Activated CD4-positive, alpha-beta T cell treated with anti-CD3 and anti-CD28 coated beads, Interleukin-2, Interleukin-4, amounts not matched to agents 100 ng/mL and 50 ng/mL, durations not matched to agents 16 hours and 8 hours (primary cell): ENCODE data around the gene TMEM88.
"Not testable (repeated sequence)": the region's sequence is repeated elsewhere in the genome, so short reads cannot be mapped to it uniquely, and the experiment has no call there.

Experiments
- DNase-seq: peaks from one replicate; pipeline ENCODE4 v3.0.0-alpha.2; 2020; ENCODE audit warnings: low spot score

The TMEM88 gene

DNA sequence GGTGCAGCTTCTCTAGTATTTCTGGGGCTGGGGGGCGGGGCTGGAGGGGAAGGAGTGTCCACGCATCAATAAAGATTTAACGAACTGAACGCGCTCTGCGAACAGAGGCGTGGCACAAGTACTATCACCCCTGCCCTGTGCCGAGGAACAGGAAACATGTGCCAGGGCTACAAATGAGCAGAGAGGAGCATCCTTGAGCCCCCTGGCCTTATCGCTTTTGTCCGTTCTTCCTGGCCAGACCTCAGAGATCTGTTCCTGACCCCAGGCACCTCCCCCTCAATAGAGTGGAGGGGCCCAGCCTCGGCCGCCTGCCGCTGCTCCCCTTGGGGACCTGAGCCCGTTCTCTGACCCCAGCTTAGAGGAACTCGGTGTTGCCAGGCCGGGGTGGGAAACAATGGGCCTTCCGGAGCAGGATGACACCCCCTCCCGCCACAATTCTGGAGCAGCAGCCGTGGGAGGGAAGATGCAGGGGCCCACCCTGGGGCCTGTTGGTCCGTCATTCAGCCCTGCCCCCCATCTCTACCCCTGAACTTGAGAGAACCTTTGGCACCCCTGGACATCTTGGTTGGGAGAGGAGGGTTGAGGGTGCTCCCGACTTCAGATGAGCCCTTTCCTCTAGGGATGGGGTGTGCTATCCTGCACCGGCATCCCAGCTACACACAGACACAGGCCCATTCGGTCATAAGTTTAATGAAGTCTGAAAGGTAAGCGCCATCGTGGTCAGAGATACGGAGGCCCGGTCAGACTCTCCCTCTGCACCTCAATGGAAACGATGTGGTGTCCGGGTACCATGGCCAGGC is 1.3 kb downstream of the TMEM88 start:
- DNase-seq: no peak

DNA sequence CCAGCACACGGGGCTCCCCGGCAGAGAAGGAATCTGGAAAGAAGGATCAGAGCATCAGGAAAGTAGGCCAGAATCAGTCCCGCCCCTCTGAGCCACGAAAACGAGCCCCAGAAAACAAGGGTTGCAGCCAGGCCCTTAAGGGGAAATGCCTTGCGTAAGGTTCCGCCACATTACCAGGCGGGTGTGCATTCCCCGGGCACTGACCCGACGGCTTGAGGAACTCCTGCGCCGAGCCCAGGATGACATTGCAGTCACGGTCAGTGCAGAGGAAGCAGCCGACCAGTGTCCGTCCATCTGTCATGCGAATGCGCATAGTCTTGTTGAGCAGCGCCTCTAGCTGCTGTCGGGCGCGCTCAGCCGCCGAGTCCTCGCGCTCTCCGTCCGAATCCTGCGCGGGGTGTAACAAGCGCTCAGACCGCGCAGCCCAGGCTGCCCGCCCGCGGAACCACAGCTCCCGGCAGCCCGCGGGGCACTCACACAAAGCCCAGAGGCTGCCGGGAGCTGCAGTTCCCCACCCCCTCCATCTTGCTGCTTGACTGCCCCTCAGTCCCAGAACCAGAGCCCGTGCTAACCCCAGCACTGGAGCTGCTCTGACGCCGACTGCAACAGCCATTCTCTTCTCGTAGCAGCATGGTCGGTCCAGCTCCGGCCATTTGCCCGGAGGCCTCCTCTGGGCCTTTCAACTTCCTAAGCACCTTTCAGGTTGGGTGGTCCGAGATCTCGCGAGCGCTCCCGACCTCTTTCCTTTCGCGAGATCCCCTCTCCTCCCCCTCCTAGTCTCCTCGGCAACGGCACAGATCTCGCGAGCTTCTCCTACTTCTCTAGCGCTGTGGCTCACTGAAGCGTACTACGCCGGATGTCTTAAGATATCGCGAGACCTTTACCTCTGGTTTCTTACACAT is 2.2 kb downstream of the TMEM88 start, which contains the start of gene NAA38:
Gene NAA38, minus strand, starts transcription at position 749 of the 902 bp plus-strand sequence. Its CDS starts 96 bp downstream, at position 653.
- DNase-seq: peak; percentile 97

GRCh38 chr17:7857713-7858521 is 3.1 kb downstream of the TMEM88 start, which contains the start of gene CYB5D1:
Gene CYB5D1, plus strand, starts transcription at chr17:7858003. Its CDS starts 132 bp downstream, at chr17:7858135.
- DNase-seq: peak; percentile 91

DNA sequence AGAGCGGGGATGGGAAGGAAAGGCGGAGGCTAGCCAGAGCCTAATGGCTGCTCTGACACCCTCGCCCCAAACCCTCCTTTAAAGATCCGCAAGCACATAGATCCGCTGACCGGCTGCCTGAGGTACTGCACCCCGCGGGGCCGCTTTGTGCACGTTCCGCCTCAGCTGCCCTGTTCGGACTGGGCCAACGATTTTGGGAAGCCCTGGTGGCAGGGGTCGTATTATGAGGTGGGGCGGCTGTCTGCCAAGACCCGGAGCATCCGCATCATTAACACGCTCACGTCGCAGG is 3.6 kb downstream of the TMEM88 start:
- no peak for DNase-seq

DNA sequence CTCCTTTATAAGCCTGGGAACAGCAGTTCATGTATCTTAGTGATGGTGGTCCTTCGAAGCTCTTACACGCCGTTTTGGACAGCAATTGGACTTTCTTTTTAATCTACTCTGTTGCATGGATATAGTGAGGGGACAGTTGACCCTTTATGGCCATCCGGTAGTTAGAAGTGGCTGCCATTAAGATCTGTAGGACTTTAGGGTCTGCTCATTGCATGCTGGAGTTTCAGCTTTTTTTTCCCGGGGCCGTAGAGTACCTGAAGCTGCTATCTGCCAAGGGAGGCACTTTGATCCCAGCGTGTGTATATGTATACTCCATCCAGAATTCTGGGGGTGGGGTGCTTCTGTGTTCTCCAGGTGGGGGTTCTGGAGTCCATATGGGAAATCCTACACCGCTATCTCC is 4.2 kb downstream of the TMEM88 start:
- no peak for DNase-seq

DNA sequence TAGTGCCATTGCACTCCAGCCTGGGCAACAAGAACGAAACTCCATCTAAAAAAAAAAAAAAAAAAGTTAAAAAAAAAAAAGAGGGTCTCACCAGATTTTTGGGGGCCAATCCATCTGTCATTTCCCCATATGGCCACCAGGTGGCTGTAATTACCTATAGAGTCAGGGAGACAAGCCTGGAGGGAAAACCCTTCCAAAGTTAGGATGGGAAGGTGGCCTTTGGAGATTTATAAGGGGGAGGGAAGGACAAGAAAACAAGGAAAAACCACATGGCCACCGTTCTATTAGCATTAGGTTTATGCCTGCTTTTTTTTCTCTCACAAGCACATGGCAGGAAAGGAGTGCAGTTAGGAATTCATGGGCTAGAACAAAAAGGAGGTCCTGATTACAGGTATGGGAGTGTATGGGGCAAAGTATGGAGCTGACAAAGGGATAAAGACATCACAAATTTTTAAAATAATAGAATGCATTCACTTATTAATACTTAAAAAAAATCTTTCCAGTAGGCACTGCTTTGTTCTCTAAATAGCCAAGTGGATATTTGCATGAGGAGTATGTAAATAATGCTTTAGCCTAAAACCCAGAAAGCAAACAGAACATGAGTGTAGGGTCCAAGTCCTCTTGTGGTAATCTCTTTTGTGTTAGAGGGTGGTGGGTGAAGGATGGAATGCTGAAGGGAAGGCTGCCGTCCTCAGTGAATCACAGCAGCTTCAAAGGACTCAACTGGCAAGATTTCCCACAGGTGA is 8.0 kb downstream of the TMEM88 start:
- DNase-seq: no peak

DNA sequence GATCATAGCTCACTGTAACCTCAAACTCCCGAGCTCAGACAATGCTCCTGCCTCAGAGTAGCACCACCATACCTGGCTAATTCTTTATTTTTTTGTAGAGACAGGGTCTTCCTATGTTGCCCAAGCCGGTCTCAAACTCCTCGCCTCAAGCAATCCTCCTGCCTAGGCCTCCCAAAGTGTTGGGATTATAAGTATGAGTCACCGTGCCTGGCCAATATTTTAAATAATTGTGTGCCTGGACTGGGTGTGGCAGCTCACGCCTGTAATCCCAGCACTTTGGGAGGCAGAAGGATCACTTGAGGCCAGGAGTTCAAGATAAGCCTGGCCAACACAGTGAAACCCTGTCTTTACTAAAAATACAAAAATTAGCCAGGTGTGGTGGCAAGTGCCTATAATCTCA is 9.5 kb downstream of the TMEM88 start:
- not testable (repeated sequence) for DNase-seq

- no peak for DNase-seq
These were observed 10.3 kb downstream of the TMEM88 start for GRCh38 chr17:7864995-7865650.

GRCh38 chr17:7867881-7868329 is 13.0 kb downstream of the TMEM88 start:
- DNase-seq: no peak

DNA sequence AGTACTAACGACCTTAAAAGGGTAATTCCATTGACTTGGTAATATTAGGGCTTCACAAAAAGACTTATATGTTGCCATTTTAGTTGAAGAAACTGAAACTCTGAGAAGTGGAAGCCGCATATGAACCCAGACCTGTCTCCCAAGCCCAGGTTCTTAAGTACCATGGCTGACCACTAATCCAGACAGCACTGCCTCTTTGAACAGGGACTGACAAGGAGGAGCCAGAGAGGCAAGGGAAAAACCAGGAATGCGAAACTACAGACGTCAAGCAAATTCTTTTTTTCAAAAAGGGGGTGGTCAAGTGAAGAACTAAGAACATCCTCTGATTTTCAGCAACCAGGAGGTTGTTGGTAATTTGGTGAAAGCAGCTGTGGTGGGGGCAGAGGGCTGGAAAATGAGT is 18.2 kb downstream of the TMEM88 start:
- DNase-seq: no peak

GRCh38 chr17:7875804-7876370 is 21.0 kb downstream of the TMEM88 start:
- DNase-seq: no peak

DNA sequence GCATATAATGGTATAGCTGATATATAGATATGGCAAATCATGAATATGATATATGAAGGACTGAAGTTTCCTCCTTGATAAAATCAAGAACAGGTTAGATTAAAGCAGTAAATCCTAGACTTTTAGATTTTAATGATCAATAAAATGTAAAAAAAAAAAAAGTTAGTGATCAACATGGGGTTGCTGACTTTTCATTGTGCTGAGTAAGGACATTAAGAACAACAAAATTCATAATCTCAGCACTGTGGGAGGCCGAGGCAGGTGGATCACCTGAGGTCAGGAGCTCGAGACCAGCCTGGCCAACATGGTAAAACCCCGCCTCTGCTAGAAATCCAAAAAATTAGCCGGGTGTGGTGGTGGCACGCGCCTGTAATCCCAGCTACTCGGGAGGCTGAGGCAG is 23.4 kb downstream of the TMEM88 start:
- no peak for DNase-seq

DNA sequence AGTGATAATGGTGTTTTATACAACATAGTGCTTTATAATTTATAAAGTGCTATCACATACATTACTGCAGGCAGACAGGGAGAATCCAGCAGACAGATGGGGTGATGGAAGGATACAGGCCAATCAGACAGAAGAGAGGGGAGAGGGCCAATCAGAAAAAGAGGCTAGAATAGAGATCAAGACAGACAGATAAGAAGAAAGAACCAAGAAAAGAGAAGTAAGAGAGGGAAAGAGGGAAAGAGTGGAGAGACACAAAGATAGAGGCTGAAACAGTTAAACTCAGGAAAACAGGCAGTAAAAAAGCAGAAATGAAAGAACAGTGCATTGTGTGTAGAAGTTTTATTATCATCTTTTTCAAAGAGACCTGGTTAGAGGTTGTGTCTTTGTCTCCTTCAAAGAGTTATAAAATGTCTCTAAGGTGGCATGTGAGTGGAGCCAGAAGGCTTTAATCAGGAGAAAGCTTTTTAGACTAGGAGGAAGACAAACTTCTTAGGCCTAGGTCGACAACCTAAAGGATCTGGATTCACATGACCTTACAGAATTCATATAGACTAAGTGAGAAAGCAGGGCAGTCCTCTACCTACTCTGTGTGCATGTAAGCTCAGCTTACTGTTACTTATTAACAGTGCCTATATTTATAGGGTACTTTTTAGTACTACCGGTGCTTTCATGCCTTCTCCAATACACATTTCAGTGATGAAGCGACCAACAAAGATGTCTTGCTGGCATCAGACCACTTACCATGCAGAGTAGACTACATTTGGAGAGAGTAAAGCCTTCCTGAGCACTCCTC is 25.4 kb downstream of the TMEM88 start:
- DNase-seq: no peak

DNA sequence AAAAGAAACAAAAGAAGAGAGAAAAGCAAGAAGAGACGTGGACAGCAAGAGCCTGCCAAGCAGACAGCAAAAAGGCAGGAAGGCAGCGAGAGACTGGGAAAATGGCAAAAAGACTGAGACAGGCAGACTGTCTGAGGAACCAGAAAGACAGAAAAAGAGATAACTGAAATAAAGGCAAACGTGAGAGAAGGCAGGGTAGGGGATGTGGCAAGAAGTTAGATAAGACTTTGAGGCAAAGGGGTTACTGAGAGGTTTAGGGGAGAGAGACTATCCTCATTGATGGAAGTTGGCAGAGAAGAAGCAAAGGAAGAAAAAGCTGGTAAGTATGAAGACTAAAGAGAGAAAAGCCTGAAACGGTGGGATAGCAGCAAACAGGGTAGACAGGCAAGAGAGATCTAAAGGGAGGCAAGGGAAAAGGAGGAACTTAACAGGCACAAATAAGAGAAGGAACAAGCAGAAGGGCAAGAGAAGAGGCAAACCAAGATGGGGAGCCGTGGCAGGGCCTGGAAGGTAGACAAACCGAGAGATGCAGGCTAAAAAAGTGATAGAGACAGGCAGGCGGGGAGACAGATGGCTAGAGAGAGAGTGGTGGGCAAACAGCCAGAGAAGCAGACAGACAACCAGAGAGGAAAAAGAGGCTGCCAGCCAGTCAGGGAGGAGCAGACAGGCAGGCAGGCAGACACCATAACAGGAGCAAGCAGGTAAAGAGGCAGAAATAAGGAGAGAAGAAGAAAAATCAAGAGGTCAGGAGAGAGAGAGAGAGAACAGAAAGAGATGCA is 26.6 kb downstream of the TMEM88 start:
- no peak for DNase-seq

DNA sequence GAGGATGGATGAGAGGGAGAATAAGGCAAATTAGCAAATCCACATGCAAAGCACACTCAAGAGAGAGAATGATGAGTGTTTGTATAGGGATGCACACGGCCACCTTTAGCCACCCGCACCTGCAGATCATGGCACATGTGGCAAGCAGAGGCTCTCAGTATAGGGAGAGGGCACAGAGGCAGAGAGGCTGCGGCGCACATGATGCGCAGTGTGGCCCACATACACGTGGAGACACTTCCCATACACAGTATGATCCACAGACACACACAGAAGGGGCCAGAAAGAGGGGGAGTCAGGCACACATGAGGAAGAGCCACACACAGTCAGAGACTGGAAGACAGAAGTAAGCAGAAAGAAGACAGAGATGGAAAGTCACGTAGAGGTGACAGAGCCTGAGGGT is 27.2 kb downstream of the TMEM88 start:
- no peak for DNase-seq

- no peak for DNase-seq
These were observed 27.8 kb downstream of the TMEM88 start for GRCh38 chr17:7882629-7883028.

GRCh38 chr17:7883781-7884386 is 29.0 kb downstream of the TMEM88 start:
- DNase-seq: no peak

GRCh38 chr17:7884581-7885366 is 29.9 kb downstream of the TMEM88 start:
- DNase-seq: peak; percentile 18
